ENCODE data around the gene ANKRD12.

- TF ChIP-seq CTCF (IDR thresholded peaks at IDR 0.05; ENCODE audit: insufficient read depth, low read length, poor library complexity, severe bottlenecking) (no peak), EZH2phosphoT487 (conservative IDR thresholded peaks at IDR 0.05; ENCODE audit: low read length) (no peak)
Observed at GRCh38 chr18:9189491-9189890, 52.9 kb downstream of the ANKRD12 start.
